HAP-1 (cell line): ENCODE results near the gene DUSP22.
"Not testable (repeated sequence)": the region's sequence is repeated elsewhere in the genome, so short reads cannot be mapped to it uniquely, and the experiment has no call there.

ENCODE experiments used
- DNase-seq, 2 experiments: peaks; one replicate each; pipeline ENCODE4 v3.0.0-alpha.2; 2016 to 2020; ENCODE audit warnings: low spot score in 2 of 2
- H3K27me3 ChIP-seq: fragments of 250-450 bp; sonication (Bioruptor Pico); 2 replicates; pipeline ENCODE4 v1.5.1; 2020; ENCODE audit warnings: low read depth, mild to moderate bottlenecking, moderate library complexity
- H3K36me3 ChIP-seq: fragments of 250-450 bp; sonication (Bioruptor Pico); replicated peaks from 2 replicates; pipeline ENCODE4 v1.5.1; 2020; ENCODE audit warnings: mild to moderate bottlenecking
- H3K4me1 ChIP-seq: fragments of 250-450 bp; sonication (Bioruptor Pico); 2 replicates; pipeline ENCODE4 v1.5.1; 2020; ENCODE audit warnings: mild to moderate bottlenecking
- H3K4me3 ChIP-seq: fragments of 250-450 bp; sonication (Bioruptor Pico); 2 replicates; pipeline ENCODE4 v1.5.1; 2020; ENCODE audit warnings: mild to moderate bottlenecking, moderate library complexity
- H3K9me3 ChIP-seq: fragments of 250-450 bp; sonication (Bioruptor Pico); 2 replicates; pipeline ENCODE4 v1.5.1; 2020; ENCODE audit warnings: mild to moderate bottlenecking, moderate library complexity
- in situ Hi-C: fragments of 300-500 bp; cut with MboI; formaldehyde crosslinking; loops from 3 replicates; pipeline ENCODE4 v1.14.3; 2020; ENCODE audit warnings: low sequenced_read_pairs, inconsistent platforms, mixed read lengths

The DUSP22 gene

GRCh38 chr6:322940-323729, 30.8 kb downstream of the DUSP22 start:
- no peaks in the 10 kb centered on the region for H3K27me3 ChIP-seq
- H3K9me3 ChIP-seq: peaks cover 25% of the 10 kb centered on the region
- no peaks in the 10 kb centered on the region for H3K4me1 ChIP-seq

GRCh38 chr6:323730-324088, 31.4 kb downstream of the DUSP22 start:
- H3K4me1 ChIP-seq: no peaks in the 10 kb centered on the region
- H3K4me3 ChIP-seq: no peak overlapping the region
- peaks cover 25% of the 10 kb centered on the region for H3K9me3 ChIP-seq

More at GRCh38 chr6:322940-323729, 30.8 kb downstream of the DUSP22 start:
- no peak for DNase-seq
- H3K4me3 ChIP-seq: no peak overlapping the region
- in situ Hi-C loops: no loop called here
- H3K36me3 ChIP-seq: peaks cover 3% of the 10 kb centered on the region; the same call in 1 of the 2 replicates

GRCh38 chr6:324116-324728, 31.9 kb downstream of the DUSP22 start:
- DNase-seq: no peak
- Histone ChIP-seq H3K4me3 (no peak overlapping the region), H3K4me1 (no peaks in the 10 kb centered on the region), H3K27me3 (no peaks in the 10 kb centered on the region), H3K36me3 (peaks cover 3% of the 10 kb centered on the region; the same call in 1 of the 2 replicates), H3K9me3 (peaks cover 28% of the 10 kb centered on the region)
- in situ Hi-C loops: no loop called here

More at GRCh38 chr6:323730-324088, 31.4 kb downstream of the DUSP22 start:
- no peak for DNase-seq
- peaks cover 3% of the 10 kb centered on the region; the same call in 1 of the 2 replicates for H3K36me3 ChIP-seq
- H3K27me3 ChIP-seq: no peaks in the 10 kb centered on the region
- in situ Hi-C loops: no loop called here

- DNase-seq: no peak
- in situ Hi-C loops: no loop called here
- H3K27me3 ChIP-seq: no peaks in the 10 kb centered on the region
These were observed 32.4 kb downstream of the DUSP22 start for GRCh38 chr6:324729-325125.

GRCh38 chr6:325161-325860, 33.0 kb downstream of the DUSP22 start:
- in situ Hi-C loops, H3K36me3 ChIP-seq, DNase-seq, H3K4me3 ChIP-seq, H3K27me3 ChIP-seq, H3K4me1 ChIP-seq: not testable (repeated sequence)
- H3K9me3 ChIP-seq: peaks cover 32% of the 10 kb centered on the region

More at GRCh38 chr6:324729-325125, 32.4 kb downstream of the DUSP22 start:
- Histone ChIP-seq H3K4me1 (no peaks in the 10 kb centered on the region), H3K4me3 (no peak overlapping the region), H3K36me3 (no peaks in the 10 kb centered on the region; the same call in 1 of the 2 replicates), H3K9me3 (peaks cover 28% of the 10 kb centered on the region)

- H3K27me3 ChIP-seq, DNase-seq, H3K36me3 ChIP-seq, in situ Hi-C loops, H3K4me1 ChIP-seq, H3K4me3 ChIP-seq: not testable (repeated sequence)
- peaks cover 33% of the 10 kb centered on the region for H3K9me3 ChIP-seq
These were observed 33.8 kb downstream of the DUSP22 start for GRCh38 chr6:326066-326465.

- H3K27me3 ChIP-seq: no peaks in the 10 kb centered on the region
- no peak overlapping the region for H3K4me3 ChIP-seq
- no peaks in the 10 kb centered on the region; the same call in 1 of the 2 replicates for H3K36me3 ChIP-seq
- in situ Hi-C loops: no loop called here
- peaks cover 30% of the 10 kb centered on the region for H3K9me3 ChIP-seq
- DNase-seq: no peak
- H3K4me1 ChIP-seq: no peaks in the 10 kb centered on the region
These were observed 34.7 kb downstream of the DUSP22 start for GRCh38 chr6:326896-327537.

GRCh38 chr6:327538-328116, 35.3 kb downstream of the DUSP22 start:
- Histone ChIP-seq H3K9me3 (peaks cover 30% of the 10 kb centered on the region), H3K36me3 (no peaks in the 10 kb centered on the region; the same call in 1 of the 2 replicates), H3K4me3 (no peak overlapping the region), H3K4me1 (no peaks in the 10 kb centered on the region), H3K27me3 (no peaks in the 10 kb centered on the region)
- DNase-seq: no peak
- in situ Hi-C loops: no loop called here

- peaks cover 27% of the 10 kb centered on the region for H3K9me3 ChIP-seq
- no peak overlapping the region for H3K4me3 ChIP-seq
- in situ Hi-C loops: no loop called here
- no peaks in the 10 kb centered on the region for H3K4me1 ChIP-seq
- no peaks in the 10 kb centered on the region; the same call in 1 of the 2 replicates for H3K36me3 ChIP-seq
- no peaks in the 10 kb centered on the region for H3K27me3 ChIP-seq
- no peak for DNase-seq
These were observed 35.9 kb downstream of the DUSP22 start for GRCh38 chr6:328136-328670.

GRCh38 chr6:328924-329323, 36.6 kb downstream of the DUSP22 start:
- in situ Hi-C loops: no loop called here
- H3K36me3 ChIP-seq: no peaks in the 10 kb centered on the region; the same call in 1 of the 2 replicates
- H3K4me3 ChIP-seq: no peak overlapping the region
- no peak for DNase-seq
- no peaks in the 10 kb centered on the region for H3K4me1 ChIP-seq
- no peaks in the 10 kb centered on the region for H3K27me3 ChIP-seq
- H3K9me3 ChIP-seq: peaks cover 22% of the 10 kb centered on the region

- in situ Hi-C loops: no loop called here
- Histone ChIP-seq H3K36me3 (no peaks in the 10 kb centered on the region; the same call in 1 of the 2 replicates), H3K9me3 (peaks cover 19% of the 10 kb centered on the region), H3K27me3 (no peaks in the 10 kb centered on the region), H3K4me3 (no peak overlapping the region), H3K4me1 (no peaks in the 10 kb centered on the region)
- DNase-seq: no peak
These were observed 37.8 kb downstream of the DUSP22 start for GRCh38 chr6:329888-330691.

GRCh38 chr6:330948-331347, 38.7 kb downstream of the DUSP22 start:
- DNase-seq: no peak
- Histone ChIP-seq H3K4me3 (no peak overlapping the region), H3K4me1 (no peaks in the 10 kb centered on the region), H3K9me3 (peaks cover 19% of the 10 kb centered on the region), H3K27me3 (no peaks in the 10 kb centered on the region), H3K36me3 (no peaks in the 10 kb centered on the region; the same call in 1 of the 2 replicates)
- in situ Hi-C loops: no loop called here
